GM18517 (cell line): ENCODE results near the gene ADCYAP1R1.

Experiments
- ATAC-seq: cut with Tn5 transposase; IDR thresholded peaks from one replicate; pipeline ENCODE4 v1.9.1; 2021; ENCODE audit warnings: mild to moderate bottlenecking, moderate library complexity; ENCODE audit not compliant: unreplicated experiment

Gene ADCYAP1R1

GRCh38 chr7:31066516-31067130 lies 14.5 kb downstream of the ADCYAP1R1 start:
- ATAC-seq: no peak

DNA sequence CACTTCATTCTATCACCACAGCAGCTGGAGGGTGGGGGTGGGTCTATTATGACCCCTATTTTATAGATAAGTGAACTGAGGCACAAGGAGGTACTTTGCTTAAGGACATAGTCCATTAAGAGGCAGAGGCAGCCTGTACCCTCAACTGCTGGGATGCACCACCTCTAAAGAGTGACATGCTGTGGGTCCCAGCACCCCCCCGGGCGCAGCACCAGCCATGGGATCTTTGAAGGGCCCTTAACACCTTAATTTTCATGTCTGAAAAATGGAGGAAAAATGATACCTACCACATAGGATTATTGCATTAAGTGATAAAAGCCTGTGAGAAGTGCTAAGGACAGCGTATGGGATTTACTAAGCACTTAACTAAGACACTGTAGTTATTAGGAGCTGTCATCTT lies 15.4 kb downstream of the ADCYAP1R1 start:
- ATAC-seq: no peak

GRCh38 chr7:31068006-31068675 lies 16.0 kb downstream of the ADCYAP1R1 start:
- no peak for ATAC-seq

GRCh38 chr7:31069860-31070555 lies 17.9 kb downstream of the ADCYAP1R1 start:
- no peak for ATAC-seq

DNA sequence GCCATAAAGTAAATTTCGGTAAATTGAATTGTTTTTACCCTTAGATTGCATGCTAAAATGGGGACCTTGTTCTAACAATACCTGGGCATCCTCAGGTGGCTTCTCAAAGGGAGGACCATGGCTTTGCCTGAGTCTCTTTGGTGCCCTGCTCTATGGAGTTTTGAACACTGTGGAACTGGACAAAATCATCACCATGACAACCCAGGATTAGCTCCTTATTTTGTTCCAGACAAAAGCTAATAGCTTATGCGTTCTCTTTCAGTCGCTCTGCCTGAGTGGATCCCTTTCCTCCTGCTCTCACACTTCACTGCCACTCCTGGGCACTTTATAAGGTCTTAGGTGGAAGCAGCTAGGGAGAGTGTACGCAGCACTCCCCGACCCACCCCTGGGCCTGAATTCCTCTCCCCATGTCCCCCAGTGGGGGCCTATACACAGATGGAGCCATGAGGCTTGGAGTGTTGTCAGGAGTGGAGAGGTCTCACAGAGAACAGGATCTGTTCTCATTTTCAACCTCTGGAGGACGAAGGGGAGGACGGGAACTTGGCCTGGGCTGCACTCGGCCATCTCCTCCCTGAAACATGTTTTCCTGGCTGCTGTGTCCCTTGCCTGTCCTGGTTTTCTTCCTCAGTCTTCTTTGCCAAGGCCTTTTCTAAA lies 19.0 kb downstream of the ADCYAP1R1 start:
- no peak for ATAC-seq

- ATAC-seq: no peak
These were observed 19.5 kb downstream of the ADCYAP1R1 start for GRCh38 chr7:31071645-31072029.

- ATAC-seq: no peak
These were observed 21.4 kb downstream of the ADCYAP1R1 start for GRCh38 chr7:31073326-31074119.

DNA sequence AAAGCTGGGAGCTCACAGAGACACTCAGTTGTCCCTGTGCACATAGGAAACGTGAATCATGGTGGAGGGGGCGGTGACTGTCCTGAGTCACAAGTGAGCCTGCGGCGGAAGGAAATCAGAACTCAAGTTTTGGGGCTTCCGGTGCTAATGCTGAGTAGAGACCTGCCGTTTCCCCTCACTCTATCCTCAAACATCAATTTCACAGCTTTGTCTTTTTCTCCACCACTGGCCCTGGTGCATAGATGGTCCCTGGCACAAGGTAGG lies 21.9 kb downstream of the ADCYAP1R1 start:
- no peak for ATAC-seq

DNA sequence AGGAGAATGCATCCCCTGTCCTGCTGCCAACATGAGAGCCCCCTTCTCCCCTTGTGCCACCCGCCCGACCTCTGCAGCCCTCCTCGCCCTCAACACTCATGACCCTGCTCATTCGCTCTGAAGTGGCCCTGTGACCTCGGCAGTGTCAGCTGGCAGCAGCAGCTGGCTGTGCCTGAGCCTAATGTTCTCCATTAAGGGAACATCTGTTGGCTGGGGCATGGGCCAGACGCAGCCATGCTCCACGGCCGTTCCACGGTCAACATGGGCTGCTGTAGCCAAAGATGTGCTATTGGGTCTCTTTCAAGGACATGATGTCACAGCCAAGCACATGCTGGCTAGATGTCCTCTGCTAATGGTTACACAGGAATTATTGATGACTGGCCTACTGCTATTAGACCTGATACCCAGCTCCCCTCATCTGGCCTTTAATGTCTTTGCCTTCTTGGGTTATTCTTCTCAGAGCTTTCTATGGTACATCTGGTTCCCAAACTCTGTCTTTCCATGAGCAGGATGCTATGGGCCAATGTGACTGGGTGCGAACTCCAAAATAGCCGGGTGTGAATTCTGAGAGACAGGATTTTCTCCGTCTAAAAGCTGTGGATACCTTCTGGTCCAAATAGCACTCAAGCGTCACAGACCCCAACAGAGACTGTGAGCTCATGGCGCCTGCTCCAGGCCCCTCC lies 22.4 kb downstream of the ADCYAP1R1 start:
- ATAC-seq: no peak

- ATAC-seq: no peak
These were observed 22.9 kb downstream of the ADCYAP1R1 start for GRCh38 chr7:31075086-31075405.

DNA sequence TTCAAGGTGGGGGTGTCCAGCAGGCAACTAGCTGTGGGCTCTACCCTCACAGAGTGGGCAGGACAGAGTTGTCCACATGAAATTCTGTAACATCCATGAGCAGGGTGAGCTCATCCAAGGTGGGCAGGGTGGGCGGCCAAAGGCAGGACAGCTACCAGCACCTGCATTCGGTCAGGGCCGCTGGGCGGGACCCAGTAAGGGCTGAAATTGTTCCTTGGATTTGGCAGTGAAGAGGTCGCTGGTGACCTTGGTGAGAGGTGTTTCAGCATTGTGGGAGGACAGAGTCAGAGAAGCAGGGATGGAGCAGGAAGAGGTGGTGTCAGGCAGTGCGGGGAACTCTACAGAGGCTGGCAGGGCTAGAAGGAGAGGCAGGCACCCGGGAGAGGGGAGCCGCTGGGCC lies 23.9 kb downstream of the ADCYAP1R1 start:
- ATAC-seq: no peak

DNA sequence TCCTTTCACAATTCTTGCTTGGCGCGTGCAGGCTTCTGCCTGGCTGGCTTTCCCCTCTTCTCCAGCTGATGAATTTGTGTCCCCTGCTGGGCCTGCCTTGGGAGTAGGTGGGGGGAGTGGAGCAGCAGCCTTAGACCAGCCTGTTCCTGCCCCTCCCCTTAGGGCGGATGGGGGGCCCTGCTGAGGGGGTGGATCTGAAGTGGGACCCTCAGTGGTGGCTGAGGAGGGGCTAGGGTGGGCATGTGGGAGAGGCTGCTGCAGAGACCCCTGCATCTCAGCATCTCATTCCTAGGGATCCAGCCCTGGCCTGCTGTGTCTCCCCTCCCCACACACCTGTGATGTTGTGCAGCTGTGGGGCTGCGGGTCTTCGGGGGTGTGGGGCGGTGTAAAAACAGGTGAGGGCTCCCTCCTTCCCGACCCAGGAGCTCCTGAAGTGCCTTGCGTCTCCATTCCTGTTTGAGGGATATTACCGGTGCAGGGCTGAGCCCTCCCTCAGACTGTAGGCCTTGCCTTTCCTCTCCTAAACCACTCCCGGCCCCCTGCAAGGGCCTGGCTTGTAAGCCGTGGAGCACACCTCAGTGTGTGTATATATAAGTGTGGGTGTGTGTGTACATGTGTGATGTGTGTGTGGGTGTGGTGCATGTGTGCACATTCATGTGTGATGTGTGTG lies 24.7 kb downstream of the ADCYAP1R1 start:
- ATAC-seq: no peak

GRCh38 chr7:31077484-31078362 lies 25.6 kb downstream of the ADCYAP1R1 start:
- ATAC-seq: no peak

- no peak for ATAC-seq
These were observed 26.4 kb downstream of the ADCYAP1R1 start for GRCh38 chr7:31078363-31078990.

- ATAC-seq: no peak
These were observed 27.2 kb downstream of the ADCYAP1R1 start for GRCh38 chr7:31079126-31079823.

DNA sequence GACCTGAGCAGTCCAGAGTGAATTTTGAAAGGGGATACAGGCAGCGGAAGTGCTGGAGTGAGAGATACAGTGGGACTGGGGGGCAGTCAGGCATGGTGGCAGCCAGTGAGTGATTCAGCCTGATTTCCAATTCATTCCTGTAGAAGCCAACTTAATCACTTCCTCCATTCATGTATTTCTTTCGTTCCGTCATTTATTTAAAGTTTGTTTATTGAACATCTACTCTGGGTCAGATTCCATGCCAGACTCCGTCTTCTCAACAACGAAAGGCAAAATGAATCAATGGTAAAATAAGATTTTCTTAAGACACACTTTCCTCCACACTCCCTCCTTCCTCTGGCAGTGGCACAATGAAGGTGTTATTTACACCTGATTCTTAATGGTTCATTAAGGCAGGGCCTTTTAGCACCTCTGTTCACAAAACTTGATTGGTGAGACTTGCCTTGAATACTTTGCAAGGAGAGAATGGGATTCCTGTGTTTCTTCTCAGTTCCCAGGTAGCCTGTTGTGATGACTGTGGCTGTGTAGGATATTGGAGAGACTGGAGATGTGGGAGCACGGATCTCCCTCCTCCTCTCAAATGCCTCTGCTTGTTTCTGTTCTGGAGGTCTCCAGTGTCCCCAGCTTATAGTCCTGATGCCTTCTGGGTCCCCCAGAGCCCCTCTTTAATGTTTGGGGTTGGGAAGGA lies 27.9 kb downstream of the ADCYAP1R1 start:
- ATAC-seq: no peak

DNA sequence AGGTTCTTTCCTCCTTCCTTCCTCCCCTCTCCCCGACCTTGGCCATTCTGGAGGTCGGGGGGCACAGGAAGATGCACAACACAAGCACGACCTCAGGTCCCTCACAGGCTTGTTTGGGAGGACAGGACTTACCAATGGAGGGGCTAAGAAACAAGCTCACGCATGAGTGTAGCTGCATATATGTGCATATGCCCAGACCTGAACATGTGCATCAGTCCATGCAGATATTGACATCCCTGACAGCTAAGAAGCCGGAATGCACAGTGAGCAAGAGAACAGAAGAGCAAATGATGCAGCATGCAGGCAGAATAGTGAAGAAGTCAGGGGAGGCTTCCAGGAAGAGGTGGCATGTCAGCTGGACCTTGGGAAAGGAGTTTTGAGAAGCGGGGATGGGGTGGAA lies 28.7 kb downstream of the ADCYAP1R1 start:
- no peak for ATAC-seq

- no peak for ATAC-seq
These were observed 29.9 kb downstream of the ADCYAP1R1 start for GRCh38 chr7:31082017-31082416.
